CD4-positive, alpha-beta T cell treated with Interferon gamma for 1 hour (primary cell): ENCODE results near the gene ARHGAP30.
A peak's percentile ranks its signal among the peaks of the same experiment; 100 is the strongest.
"Not testable (repeated sequence)": the region's sequence is repeated elsewhere in the genome, so short reads cannot be mapped to it uniquely, and the experiment has no call there.

Source experiments
- DNase-seq: peaks from one replicate; pipeline ENCODE4 v3.0.0-alpha.2; 2020

ARHGAP30 gene

GRCh38 chr1:161069731-161070270 is at the start of gene ARHGAP30:
TSS of gene ARHGAP30 (minus strand) at chr1:161069891. CDS start at chr1:161069624, 267 bp downstream.
- peak; percentile 95 for DNase-seq

- DNase-seq = peak; percentile 82
These were observed 48.3 kb upstream of the ARHGAP30 start, which contains the start of the genes NIT1 and PFDN2 for GRCh38 chr1:161117759-161118581. TSS of gene NIT1 (plus strand) at chr1:161118105. CDS start at chr1:161118177, 72 bp downstream. TSS of gene PFDN2 (minus strand) at chr1:161118037. CDS start at chr1:161118026, 11 bp downstream.

GRCh38 chr1:161115961-161116360 is 46.3 kb upstream of the ARHGAP30 start:
- not testable (repeated sequence) for DNase-seq

GRCh38 chr1:161115132-161115711 is 45.5 kb upstream of the ARHGAP30 start:
- no peak for DNase-seq

- DNase-seq = no peak
These were observed 44.9 kb upstream of the ARHGAP30 start for GRCh38 chr1:161114556-161114955.

- DNase-seq = no peak
These were observed 44.2 kb upstream of the ARHGAP30 start for GRCh38 chr1:161113915-161114314.

GRCh38 chr1:161111527-161111926 is 41.8 kb upstream of the ARHGAP30 start:
- no peak for DNase-seq

GRCh38 chr1:161111117-161111516 is 41.4 kb upstream of the ARHGAP30 start:
- no peak for DNase-seq

GRCh38 chr1:161106431-161106830 is 36.7 kb upstream of the ARHGAP30 start:
- DNase-seq = no peak

GRCh38 chr1:161100556-161100955 is 30.9 kb upstream of the ARHGAP30 start:
- DNase-seq = no peak

- DNase-seq = no peak
These were observed 29.6 kb upstream of the ARHGAP30 start for GRCh38 chr1:161099090-161099802.

GRCh38 chr1:161098210-161099068 is 28.7 kb upstream of the ARHGAP30 start, which contains the start of gene KLHDC9:
TSS of gene KLHDC9 (plus strand) at chr1:161098361. CDS start at chr1:161098536, 175 bp downstream.
- DNase-seq = peak; percentile 75

- no peak for DNase-seq
These were observed 26.8 kb upstream of the ARHGAP30 start for GRCh38 chr1:161096530-161096929.

GRCh38 chr1:161096015-161096414 is 26.3 kb upstream of the ARHGAP30 start:
- DNase-seq = no peak

GRCh38 chr1:161095230-161095629 is 25.5 kb upstream of the ARHGAP30 start:
- no peak for DNase-seq

- DNase-seq = no peak
These were observed 24.8 kb upstream of the ARHGAP30 start for GRCh38 chr1:161094481-161094880.

GRCh38 chr1:161092621-161093028 is 22.9 kb upstream of the ARHGAP30 start:
- no peak for DNase-seq

GRCh38 chr1:161091796-161092507 is 22.3 kb upstream of the ARHGAP30 start:
- DNase-seq = no peak

- DNase-seq = no peak
These were observed 21.4 kb upstream of the ARHGAP30 start for GRCh38 chr1:161091093-161091492.

- no peak for DNase-seq
These were observed 20.9 kb upstream of the ARHGAP30 start for GRCh38 chr1:161090617-161091016.

GRCh38 chr1:161089938-161090337 is 20.2 kb upstream of the ARHGAP30 start:
- DNase-seq = no peak
